HG03280 (cell line): ENCODE data around the gene OR2A42.
"Not testable (repeated sequence)": the region's sequence is repeated elsewhere in the genome, so short reads cannot be mapped to it uniquely, and the experiment has no call there.

Source experiments
- ATAC-seq: cut with Tn5 transposase; IDR thresholded peaks from one replicate; pipeline ENCODE4 v1.9.1; 2021; ENCODE audit warnings: mild to moderate bottlenecking, moderate library complexity; ENCODE audit not compliant: unreplicated experiment

The OR2A42 gene

DNA sequence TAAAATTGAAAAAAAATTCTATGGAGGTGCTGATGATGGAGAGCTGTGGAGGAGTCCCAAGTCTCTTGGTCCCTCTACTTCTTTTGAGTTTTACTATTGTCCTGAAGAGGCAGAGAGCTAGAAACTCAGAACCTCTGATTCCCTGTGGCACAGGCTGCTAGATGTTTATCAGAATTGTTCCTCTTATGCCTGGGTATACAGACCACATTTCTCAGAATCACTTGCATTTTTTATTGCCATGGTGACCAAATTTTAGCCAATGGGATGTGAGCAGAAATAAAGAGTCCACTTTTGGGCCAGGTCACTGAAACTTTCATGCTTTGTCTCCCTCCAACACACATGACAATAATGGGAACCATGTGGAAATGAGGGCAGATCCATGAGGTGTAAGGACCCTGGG lies 15.7 kb downstream of the OR2A42 start:
- ATAC-seq, result not testable (repeated sequence)

DNA sequence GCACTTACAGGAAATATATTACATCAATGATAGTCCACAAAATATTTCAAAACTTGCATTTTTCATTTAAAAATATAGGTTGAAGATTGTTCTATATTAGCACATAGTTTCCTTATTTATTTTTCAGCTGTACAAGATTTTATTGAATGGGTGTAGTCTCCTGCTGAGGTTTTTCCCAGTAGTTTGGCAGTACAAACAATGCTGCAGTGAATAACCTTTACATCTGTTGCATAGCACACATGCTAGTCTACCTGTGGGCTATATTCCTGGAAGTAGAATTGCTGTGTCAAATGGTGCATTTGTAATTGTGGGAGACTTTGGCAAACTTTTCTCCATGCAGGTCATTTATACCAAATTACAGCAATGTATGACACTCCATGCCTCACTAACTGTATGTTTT lies 18.9 kb downstream of the OR2A42 start:
- ATAC-seq, result not testable (repeated sequence)

DNA sequence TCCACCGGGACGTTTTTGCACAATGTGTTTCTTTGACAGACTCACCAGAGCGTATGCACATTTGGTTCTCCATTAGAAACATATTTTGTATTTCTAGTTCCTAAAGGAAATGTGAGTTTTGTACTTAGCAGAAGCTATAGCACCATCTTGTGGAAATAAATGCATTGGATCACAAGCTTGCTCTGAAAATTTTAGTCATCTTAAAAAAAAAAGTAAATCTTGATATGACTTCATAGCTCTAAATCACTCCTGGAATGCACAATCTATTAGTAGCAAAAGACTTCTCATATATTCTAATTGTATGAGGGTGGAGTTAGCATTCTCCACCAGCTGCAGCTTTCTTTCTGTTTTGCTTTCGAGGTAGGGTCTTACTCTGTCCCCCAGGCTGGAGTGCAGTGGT lies 20.3 kb downstream of the OR2A42 start:
- not testable (repeated sequence) for ATAC-seq

DNA sequence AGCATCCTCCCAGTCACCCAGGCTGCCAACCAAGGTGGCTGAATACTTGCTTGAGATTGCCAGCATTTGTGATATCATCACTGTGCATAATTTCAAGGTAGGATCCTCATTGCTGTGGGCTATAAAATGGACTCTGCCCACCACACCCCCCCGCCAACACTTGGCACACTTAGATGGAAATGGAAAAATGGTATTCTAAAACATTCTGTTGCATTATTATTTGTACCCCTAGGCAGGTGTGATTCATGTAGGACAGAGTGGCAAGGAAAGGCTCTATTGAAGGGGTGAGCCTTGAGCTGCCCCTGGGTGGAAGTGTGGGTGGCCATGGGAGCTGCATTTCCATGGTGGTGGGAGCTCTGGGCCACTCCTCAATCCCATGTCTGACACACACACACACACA lies 20.8 kb downstream of the OR2A42 start:
- ATAC-seq, result not testable (repeated sequence)

DNA sequence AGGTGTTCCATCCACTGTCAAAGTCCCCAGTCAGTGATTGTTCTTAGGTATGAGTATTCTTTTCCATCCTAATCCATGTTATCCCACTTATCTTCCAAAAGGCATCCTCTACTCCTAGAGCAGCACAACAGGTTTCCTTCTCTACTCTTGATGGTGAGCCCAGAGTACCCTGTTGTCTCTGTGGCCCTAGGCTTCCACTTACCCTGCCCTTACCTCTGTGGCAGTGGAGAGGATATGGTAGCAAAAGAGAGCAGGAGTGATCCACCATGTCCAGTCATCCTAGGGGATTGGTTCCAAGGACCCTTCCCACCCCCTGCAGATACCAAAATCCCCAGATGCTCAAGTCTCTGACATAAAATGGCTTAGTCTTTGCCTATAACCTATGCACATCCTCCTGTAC lies 22.2 kb downstream of the OR2A42 start:
- ATAC-seq, result not testable (repeated sequence)

DNA sequence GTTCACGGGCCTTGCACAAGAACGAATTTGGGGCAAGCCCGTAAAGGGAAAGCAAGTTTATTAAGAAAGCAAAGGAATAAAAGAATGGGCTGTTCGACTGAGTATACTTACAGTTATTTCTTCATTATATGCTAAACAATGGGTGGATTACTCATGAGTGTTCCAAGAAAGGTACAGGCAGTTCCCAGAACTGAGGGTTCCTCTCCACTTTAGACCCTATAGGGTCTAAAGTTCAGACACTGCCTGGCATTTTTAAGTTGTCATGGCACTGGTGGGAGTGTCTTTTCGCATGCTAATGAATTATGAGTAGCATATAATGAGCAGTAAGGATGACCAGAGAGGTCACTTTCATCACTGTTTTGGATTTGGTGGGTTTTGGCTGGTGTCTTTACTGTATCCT lies 34.1 kb downstream of the OR2A42 start:
- ATAC-seq, result not testable (repeated sequence)

DNA sequence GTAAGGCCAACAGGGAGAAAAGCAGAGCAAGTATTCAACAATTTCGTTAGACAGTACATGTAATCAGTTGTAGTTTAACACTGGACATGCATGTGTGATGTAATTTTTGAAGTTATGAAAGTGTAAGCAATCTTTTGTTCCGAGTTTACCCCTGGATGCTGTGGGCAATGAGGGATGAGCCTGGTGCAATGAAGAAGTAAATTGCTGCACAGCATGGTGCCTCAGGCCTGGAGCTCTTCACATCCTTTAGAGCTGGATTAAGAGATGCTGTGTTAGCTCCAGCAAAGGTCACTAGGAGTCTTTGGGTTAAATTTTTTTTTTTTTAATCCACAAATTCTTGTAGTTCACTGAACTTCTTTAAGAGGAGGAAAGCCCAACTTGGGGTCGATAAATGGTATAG lies 36.3 kb downstream of the OR2A42 start:
- not testable (repeated sequence) for ATAC-seq

DNA sequence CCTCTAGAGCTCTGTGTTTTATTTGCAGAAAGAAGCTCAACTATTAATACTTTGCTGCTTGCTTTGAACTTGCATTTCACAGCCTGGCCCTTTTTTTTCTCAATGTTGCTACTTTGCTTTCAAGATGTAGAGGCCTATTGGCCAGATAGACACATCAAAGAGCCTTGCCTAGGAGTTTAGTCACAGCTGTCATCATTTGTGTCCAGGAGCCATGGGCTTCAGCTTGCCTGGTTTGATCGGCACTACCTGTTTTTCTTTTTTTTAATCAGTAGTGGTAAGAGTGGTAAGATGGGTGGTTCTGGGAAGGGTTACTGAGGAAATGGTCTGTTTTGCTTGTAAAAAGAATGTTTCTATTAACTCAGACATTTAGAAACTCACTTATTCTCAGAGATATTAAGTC lies 37.4 kb downstream of the OR2A42 start:
- ATAC-seq, result not testable (repeated sequence)

DNA sequence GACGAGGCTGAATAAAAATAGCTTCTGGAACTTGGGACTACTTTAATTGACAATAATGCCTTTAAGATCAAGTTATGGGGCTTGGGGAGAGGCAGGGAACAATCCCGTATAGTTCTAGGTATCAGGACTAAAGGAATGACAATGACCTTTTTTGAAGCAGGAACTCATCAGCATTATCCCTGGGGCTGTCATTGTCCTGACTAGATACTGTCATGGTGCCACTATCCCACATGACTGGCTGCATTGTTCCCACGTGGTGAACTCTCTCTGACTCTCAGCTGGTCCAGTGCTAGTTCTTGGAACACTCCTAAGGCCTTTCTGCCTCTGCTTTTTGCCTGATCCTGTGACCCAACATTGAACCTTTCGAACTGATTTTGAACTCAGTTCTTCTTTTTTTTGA lies 40.5 kb downstream of the OR2A42 start:
- ATAC-seq, result not testable (repeated sequence)

DNA sequence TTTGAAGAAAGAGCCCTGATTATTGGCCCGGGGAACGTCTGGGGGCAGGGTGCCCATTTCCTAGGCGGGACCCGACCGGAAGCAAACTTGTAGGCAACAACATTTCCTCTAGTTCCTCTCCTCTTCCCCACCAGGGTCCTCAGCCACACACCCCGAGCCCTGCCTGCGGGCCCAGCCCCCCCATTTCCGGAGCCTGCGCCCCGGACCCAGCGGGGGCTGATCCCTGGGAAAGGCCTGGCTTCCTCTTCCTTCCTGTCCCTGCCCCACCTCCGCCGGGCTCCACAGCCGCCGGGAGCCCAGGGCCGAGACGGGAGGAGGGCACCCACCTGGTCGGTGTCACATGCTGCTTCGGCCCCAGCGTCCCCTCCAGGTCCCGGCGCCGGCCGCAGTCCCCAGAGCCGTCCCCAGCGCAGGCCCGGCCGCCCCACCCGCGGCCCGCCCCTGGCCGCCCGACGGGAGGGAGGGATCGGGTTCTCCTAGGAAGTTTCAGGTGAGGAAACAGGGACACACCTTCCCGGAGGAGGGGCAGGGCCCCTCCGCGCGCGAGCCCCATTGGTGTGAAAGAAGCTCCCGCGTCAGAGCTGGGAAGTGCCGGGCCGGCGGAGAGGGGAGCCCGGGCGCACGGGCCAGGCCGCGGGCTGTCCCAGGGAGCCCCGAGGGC lies 44.1 kb downstream of the OR2A42 start, which contains the start of gene ARHGEF35:
Gene ARHGEF35, minus strand, starts transcription at position 622 of the 661 bp plus-strand sequence. CDS start 7,450 bp downstream, outside the sequence.
- peak; percentile 60 for ATAC-seq

DNA sequence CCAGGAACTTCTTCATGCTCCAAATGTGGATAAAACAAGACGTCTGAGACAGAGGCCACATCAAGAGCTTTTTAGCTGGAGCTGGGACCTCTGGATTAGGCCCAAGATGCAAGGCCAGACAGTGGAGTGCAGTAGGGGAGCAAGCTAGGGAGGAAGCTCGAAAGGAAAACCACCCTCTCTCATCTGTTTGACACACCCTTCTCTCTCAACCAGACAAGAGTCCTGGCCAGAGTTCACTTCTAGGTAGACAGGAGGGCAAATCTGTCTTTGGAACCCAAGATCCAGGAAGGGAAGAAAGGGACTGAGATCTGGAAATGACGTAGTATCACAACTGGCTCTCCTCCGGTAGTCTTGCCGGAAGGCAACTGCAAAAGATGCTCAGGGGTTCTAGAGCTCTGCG lies 45.0 kb downstream of the OR2A42 start:
- ATAC-seq, result not testable (repeated sequence)

DNA sequence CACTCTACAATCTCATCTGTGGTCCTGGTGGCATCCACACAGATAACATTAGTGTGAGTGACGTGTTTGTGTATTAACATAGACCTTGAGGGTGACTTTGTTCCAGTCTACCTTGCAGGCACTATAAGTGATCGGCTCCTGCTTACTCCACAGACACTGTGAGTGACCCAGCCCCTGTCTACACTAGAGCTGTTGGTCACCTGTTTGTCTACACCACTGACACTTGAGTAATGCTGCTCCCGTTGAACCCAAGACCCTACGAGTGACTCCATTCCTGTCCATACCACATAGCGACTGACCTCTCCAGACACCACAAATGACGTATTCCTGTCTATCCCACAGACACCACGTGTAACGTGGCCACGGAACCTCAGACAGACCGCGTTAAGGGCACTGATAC lies 45.6 kb downstream of the OR2A42 start:
- not testable (repeated sequence) for ATAC-seq

DNA sequence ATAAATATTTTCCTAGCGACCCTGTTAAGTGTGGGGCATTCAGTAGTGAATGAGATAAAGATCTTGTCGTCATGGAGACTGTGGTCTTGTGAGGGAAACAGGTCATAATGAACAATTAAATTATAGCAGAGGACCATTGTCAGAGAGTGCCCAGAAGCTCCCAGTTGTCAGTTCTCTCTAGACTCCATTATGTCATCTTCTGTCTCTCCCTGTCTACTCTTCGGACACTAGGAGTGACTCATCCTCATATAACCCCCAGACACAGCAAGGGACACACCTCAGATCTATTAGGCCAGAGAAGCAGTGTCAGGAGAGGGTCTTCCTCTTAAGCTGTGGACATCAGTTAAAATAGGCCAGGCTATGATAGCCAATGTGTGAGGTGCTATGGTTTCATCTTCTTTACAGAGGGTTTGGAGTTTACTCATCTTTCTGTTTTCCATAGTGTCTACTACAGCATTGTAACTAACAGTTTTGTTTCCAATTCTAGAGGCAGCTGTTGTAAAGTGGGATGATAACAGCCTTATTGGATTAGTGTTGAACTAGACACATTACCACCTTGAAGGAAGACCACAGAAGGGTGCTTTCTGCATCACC lies 50.7 kb downstream of the OR2A42 start:
- not testable (repeated sequence) for ATAC-seq

DNA sequence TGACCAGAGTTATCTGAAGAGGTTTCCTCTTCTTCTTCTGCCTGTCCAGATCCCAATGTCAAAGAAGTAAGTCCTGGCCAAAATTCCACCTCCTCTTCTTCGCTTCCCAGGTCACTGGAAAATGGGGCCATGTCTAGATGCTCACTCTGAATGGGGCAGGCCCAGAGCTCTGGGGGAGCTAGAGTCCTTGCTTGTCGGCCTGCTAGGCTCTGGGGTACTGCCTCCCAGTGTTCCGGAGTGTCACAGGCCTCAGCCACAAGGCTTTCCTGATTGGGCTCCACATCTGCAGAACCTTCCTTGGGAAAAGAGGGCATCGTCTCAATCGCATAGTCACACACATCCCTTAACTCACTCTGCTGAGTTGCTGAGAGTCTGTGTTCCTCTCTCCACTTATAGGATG lies 51.6 kb downstream of the OR2A42 start:
- not testable (repeated sequence) for ATAC-seq

DNA sequence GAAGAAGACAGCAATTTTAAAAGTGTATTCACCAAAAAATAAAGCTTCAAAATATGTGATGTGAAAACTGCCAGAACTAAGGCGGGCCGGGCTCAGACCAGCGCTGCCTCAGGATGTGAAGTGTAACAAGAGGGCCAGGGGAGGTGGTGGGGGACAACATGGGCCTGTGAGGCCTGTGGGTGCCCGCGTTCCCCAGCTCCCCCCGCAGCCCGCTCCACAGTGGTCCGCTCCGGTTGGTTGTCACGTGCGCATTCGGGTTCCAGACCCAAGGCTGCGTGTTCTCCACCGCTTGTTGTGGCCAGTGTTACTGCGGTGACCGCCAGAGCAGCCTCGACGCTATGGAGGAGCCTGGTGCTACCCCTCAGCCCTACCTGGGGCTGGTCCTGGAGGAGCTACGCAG lies 56.2 kb downstream of the OR2A42 start, which contains the start of gene CTAGE4:
Gene CTAGE4, plus strand, starts transcription at position 301 of the 400 bp plus-strand sequence. Its CDS starts 38 bp downstream, at position 339.
- ATAC-seq, result not testable (repeated sequence)

DNA sequence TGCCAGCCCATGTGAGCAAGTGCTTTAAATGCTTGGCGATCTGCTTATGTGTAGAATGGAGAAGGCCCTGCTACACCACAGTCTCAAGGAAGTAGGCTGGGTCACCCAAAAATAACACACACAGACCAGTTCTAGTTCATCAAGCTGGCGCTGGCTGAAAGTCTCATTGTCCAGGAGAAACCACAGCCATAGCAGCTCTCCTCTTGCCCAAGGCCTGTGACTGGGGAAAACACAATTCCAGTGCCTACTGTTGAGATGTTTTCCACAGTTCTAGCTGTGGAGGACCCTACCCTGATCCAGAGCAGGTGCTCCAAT lies 60.3 kb downstream of the OR2A42 start:
- not testable (repeated sequence) for ATAC-seq

DNA sequence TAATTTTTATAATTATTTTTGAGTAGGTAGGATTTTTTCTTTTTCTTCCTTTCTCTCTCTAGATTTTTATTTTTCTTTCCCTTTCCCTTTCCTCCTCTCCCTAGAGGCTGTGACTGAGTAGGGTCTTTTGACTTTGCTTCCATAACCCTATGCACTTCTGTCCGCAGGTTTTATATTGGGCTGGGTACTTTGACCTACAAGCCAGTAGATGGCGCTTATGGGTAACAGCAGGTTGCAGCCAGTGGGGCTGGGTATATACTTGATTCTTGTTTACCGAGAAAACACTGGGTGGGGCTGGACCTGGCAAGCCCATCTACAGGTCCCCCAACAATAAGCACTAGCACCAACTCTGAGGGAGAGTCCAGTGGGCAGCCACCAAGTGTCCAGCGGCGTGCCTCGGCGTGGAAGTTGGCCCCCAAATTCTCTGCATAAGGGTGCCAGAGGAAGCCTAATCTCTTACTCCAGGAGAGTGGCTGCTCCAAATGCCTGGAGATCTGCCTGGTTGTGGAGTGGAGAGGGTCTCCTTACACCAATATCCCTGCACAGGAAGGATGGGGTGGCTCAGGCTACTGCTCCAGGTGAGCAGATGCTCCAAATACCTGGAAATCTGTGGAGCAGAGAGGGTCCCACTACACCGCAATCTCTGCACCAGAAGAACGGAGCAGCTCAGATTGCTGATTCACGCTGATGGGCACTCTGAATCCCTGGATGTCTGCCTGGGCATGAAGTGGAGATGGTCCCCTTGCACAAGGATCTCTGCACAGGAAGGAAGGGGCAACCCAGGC lies 60.8 kb downstream of the OR2A42 start:
- ATAC-seq, result peak; percentile 97
